ENCODE data around the gene CDK11A. TPM values are rescaled to one million over a fixed set of nuclear protein-coding genes. Genes with fewer than 3 reads are reported as not detected.

The CDK11A gene
- total and polyA plus RNA-seq, 2 of the 8 experiments (the other 6 are each of a cell fraction or from before 2014, with no cell fraction given), result 15.0 to 45.6 TPM

- TF ChIP-seq CHD7 (IDR thresholded peaks at IDR 0.05; ENCODE audit: insufficient replicate concordance, low read length) (no peak), JUND (IDR thresholded peaks at IDR 0.05; ENCODE audit: low read length) (no peak), JUN (IDR thresholded peaks at IDR 0.05; ENCODE audit: low read depth, low read length) (no peak), HDAC6 (IDR thresholded peaks at IDR 0.05; ENCODE audit: low read depth, low read length) (no peak), ATF2 (IDR thresholded peaks at IDR 0.05; ENCODE audit: low read length) (no peak), CTCF (IDR thresholded peaks at IDR 0.05; ENCODE audit: control extremely low read depth in 1 of 3, insufficient read depth in 1 of 3, low read depth in 1 of 3, low read length in 3 of 3) (no peak)
Measured at GRCh38 chr1:1684031-1684681, 40.0 kb downstream of the CDK11A start (continued).
